Suppressor macrophage treated with lipopolysaccharide for 4 hours (primary cell): ENCODE measurements around the gene PHETA1.
A peak's percentile ranks its signal among the peaks of the same experiment; 100 is the strongest.
"Not testable (repeated sequence)": the region's sequence is repeated elsewhere in the genome, so short reads cannot be mapped to it uniquely, and the experiment has no call there.

ENCODE experiments used
- DNase-seq: peaks from one replicate; pipeline ENCODE4 v3.0.0-alpha.2; 2020

The PHETA1 gene

DNA sequence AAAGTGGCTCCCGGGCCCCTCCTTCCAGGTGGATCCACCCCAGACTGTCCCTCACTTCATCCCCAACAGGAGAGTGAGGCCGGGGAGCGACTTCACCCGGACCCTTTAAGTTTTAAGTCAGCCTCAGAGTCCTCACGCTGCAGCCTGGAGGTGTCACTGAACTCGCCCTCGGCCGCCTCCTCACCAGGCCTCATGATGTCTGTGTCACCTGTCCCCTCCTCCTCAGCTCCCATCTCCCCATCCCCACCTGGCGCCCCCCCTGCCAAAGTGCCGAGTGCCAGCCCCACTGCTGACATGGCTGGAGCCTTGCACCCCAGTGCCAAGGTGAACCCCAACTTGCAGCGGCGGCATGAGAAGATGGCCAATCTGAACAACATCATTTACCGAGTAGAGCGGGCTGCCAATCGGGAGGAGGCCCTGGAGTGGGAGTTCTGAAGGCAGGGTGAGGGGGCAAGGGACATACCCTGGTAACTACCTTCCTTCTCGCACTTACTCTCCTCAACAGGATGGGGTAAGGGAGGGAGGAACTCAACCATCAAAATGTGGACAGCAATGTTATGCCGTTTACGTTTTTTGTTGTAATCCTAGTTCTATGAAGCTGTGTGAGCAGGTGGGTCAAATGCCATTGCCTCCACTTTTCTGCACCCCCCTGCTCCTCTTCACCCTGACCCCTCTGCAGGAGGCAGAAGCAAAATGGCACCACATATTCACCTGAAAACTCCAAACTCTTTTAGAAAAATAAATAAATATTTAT is 20.8 kb downstream of the PHETA1 start:
- no peak for DNase-seq

DNA sequence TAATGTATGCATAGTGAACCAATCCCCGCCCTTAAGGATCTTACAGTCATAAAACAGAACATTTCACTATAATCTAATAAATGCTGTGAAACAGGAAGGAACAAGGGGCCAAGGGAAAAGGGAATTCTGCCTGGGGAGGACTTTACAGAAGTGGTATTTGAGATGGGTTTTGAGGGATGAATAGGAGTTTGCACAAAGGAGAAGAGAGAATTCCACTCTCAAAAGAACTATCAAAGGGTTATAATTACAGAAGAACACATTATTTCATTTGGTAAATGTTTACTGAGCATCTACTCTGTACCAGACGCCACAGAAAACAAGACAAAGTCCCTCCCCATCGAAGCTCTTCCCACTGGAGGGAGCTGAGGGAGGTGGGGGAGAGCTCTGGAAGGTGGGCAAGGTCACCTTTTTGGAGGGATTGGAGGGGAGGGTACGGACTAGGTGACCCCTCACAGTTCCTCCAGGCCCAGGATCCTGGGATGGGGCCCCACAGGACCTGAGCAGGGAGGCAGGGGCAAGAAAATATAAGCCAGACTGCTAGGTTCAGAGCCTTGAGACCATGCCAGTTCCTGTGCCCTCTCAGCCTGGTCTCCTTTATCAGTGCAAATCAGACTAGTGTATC is 24.5 kb downstream of the PHETA1 start:
- DNase-seq = no peak

- no peak for DNase-seq
Observed at GRCh38 chr12:111343181-111343580, 25.7 kb downstream of the PHETA1 start.

DNA sequence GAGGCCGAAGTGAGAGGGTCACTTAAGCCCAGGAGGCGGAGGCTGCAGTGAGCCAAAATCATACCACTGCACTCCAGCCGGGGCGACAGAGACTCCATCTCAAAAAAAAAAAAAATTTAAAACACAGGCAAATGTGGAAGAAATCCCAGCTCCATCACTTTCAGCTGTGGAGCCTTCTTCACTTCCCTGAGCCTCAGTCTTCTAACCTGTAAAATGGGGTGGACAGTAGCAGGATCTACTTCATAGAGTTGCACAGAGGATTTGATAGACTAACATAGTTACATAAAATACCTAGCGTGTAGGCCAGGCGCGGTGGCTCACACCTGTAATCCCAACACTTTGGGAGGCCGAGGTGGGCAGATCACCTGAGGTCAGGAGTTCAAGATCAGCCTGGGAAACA is 26.5 kb downstream of the PHETA1 start:
- no peak for DNase-seq

GRCh38 chr12:111341426-111342065 is 27.3 kb downstream of the PHETA1 start:
- no peak for DNase-seq

GRCh38 chr12:111340680-111341079 is 28.2 kb downstream of the PHETA1 start:
- not testable (repeated sequence) for DNase-seq

DNA sequence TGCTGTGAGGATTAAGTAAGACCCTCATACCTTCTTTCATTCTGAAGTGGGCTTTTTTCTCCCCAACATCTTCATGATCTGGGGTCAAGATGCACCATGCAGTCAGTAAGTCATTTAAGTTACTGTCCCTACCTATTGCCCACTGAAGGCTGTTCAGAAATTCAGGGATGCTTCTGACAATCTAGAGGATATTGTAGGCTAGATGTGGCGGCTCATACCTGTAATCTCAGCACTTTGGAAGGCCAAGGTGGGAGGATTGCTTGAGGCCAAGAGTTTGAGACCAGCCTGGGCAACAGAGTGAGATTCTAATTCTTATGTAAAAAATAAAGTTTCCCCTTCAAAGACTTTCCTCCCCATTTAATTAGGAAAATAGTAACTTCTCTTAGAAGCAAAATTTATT is 28.7 kb downstream of the PHETA1 start:
- DNase-seq = no peak

DNA sequence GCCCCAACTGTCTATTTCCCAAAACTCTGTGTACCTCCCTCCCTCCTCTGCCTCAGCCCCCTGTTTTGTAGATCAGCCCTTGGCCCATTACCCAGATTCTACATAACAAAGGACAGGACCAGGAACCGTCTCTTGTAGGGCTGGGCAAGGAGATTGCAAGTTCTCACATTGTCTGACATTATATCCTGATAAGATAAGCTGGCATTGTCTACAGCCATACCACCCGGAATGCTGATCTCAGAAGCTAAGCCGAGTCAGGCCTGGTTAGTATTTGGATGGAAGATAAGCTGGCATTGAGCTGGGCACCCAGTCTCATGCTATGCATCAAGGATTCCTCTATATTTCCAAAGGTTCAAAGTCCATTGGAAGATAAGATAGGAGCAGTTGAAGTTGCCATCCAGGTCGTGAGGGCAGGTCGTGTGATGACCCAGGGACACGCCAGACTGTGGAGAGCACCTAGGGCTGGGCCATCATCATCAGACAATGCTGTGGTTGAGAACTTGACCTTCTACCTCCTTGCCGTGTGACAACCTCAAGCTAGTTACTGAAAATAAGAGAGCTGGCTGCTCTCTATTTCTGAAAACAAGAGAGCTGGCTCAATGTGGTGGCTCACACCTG is 29.5 kb downstream of the PHETA1 start:
- no peak for DNase-seq

- no peak for DNase-seq
Observed at GRCh38 chr12:111338096-111338495, 30.8 kb downstream of the PHETA1 start.

- no peak for DNase-seq
Observed at GRCh38 chr12:111337371-111337770, 31.5 kb downstream of the PHETA1 start.

DNA sequence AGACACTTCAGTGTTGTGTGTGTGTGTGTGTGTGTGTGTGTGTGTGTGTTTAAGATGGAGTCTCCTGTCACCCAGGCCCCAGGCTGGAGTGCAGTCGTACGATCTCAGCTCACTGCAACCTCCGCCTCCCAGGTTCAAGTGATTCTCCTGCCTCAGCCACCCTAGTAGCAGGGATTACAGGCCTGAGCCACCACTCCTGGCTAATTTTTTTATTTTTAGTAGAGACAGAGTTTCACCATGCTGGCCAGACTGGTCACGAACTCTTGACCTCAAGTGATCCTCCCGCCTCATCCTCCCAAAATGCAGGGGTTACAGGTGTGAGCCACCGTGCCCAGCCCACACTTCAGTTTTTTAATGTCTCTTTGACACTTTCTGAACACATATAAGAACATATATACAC is 32.5 kb downstream of the PHETA1 start:
- DNase-seq = not testable (repeated sequence)

DNA sequence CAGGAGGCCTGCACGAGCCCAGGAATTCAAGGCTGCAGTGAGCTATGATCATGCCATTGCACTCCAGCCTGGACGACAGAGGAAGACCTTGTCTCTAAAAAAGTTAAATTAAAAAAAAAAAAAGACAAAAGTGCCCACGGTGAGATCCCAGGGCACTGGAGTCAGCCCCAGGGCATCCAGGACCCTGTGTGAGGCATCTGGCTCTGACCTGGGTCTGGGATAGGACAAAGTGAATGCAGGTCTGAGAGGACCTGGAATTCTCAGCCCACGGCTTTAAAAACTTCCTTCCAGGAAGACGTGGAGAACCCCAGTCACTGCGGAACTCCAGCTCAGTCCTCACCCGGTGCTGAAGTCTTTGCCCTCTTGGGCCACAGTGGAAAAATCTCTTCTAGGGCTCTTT is 33.1 kb downstream of the PHETA1 start:
- no peak for DNase-seq

GRCh38 chr12:111335301-111335700 is 33.6 kb downstream of the PHETA1 start:
- not testable (repeated sequence) for DNase-seq

GRCh38 chr12:111334393-111334915 is 34.4 kb downstream of the PHETA1 start:
- DNase-seq = no peak

DNA sequence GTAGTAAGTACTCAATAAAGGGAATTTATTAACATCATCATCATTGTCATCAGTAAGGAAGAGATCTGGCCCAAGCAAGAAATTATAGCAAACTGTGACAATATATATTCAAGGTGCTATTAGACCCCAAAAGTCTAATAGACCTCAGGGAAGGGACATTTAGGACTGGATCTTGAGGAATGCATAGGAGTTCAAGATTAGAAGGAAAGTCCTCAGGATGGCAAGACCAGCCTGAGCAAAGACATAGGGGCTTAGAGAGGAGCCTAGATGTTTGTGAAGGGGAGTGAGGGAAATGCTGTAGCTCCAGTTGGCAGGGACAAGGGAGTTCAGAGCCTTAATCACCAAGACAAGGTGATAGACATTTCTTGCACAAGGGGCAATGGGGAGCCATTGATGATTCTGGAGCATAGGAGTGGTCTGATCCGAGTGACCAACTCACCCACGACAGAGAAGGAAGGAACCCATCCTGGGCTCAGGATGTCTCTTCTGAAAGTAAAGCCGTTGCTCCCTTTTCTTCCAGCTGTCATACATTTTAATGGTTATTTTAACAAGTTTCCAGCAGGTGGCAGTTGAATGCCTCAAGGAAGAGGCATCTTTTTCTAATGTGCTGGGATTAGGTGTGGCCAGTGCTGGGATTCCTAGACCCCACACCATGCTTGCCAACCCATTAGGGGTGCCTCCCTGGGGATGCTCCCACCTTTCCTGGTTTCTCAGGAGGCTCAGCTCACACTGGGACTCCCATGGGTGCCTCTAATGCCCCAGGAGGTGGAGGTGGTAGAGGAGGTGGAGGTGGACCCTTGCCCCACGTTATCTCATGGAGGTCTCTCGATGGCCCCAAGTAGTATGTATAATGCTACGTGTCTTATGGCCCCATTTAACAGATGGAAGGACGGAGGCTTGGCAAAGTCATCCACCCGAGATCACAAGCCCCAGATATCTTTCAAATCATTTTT is 37.8 kb downstream of the PHETA1 start:
- DNase-seq = peak; percentile 76

DNA sequence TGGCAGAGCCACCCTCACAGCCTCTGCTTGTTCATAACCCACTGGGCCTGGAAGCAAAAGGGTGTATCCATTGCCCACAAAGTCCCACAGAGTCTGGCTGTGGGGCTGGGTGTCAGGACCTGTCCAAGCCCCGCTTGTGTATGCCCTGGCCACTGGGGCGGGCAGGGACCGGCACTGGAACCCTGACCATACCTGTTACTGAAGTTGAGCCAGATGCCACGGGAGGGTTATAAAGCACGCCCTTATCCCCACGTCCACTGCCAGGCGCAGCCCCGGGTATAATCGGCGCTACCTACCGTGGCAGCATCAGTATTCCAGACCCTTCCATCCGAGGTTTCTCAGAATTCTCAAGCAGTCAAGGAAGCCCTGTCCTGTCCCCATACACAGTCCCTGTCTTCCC is 40.8 kb downstream of the PHETA1 start:
- no peak for DNase-seq

DNA sequence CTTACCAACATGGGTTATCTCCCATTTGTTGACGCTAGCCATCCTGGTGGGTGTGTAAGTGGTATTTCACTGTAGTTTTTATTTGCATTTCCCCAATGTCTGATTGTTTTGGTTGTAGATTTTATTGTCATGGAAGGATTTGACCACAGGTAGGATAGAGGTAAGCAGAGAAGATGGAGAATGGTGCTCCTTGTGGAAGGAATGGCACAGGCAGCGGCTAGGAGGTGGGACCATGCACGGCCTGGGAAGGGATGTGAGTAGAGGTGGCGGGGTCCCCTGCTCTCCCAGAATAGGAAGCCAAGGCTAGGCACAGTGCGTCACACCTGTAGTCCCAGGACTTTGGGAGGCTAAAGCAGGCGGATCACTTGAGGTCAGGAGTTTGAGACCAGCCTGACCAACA is 41.4 kb downstream of the PHETA1 start:
- no peak for DNase-seq

DNA sequence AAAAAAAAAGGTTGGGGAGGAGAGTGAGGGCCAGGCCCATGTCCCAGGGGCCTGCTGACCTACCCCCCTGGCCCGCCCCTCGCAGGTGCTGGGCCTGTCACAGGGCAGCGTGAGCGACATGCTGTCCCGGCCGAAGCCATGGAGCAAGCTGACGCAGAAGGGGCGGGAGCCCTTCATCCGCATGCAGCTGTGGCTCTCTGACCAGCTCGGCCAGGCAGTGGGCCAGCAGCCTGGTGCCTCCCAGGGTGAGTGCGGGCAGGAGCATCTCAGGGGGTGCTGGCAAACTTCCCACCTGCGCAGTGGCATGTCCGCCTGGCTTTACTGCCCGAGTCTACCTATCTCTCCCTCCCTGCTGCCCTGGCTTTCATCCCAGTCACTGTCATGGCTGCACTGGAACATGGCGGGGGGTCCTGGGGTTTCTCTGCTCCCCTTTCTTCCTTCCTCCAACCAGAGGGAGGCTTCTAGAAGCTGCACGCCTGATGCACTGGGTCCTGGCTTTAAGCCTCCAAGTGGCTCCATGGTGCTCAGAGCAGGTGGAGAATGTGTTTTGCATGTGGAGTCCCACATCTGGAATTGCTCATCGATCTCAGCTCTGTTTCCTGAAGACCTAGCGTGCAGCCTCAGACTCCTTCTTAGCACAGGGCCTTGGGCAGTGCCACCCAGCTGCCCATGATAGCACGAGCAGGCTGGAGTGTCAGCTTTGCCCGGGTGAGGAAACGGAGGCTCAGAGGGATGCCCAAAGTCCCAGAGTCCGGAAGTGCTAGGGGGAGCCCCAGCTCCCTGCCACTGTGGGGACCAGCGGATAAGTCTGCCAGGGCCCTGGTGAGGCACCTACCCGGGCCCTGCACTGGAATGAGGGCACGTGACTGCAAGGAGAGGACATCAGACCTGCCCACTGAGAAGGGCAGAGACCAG is 46.3 kb downstream of the PHETA1 start:
- DNase-seq = no peak

- no peak for DNase-seq
Observed at GRCh38 chr12:111321317-111321716, 47.6 kb downstream of the PHETA1 start.

DNA sequence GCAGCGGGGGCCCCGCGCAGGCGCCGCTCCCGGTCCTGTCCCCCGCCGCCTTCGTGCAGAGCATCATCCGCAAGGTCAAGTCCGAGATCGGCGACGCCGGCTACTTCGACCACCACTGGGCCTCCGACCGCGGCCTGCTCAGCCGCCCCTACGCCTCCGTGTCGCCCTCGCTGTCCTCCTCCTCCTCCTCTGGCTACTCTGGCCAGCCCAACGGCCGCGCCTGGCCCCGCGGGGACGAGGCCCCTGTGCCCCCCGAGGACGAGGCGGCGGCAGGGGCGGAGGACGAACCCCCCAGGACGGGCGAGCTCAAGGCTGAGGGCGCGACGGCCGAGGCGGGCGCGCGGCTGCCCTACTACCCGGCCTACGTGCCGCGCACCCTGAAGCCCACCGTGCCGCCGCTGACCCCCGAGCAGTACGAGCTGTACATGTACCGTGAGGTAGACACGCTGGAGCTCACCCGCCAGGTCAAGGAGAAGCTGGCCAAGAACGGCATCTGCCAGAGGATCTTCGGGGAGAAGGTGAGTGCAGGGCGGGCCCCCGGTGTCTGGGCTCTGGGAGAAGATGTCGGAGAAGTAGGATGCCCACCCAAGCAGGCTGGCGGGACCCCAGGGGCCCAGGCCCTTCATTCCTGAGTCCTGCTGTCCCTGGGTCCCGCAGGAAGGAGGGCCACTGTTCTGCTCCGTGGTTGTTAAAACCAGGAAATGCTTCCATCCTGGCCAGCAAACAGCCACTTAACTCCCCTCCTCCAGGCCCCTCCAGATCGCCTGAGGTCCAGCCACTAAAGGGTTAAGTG is 48.4 kb downstream of the PHETA1 start:
- no peak for DNase-seq
